Astrocyte (in vitro differentiated cells and primary cell): ENCODE results near the gene INSIG2. TPM values are rescaled to one million over a fixed set of nuclear protein-coding genes. Genes with fewer than 3 reads are reported as not detected.

Experiments used
- DNase-seq: peaks from one replicate; pipeline ENCODE4 v3.0.0-alpha.2; 2010; ENCODE audit warnings: low read depth
- FAIRE-seq: peaks from 2 replicates; lab custom pipeline; 2011; peaks lifted over from hg19 to GRCh38; lab: Jason Lieb, UNC
- H2AFZ ChIP-seq: 2 replicates; pipeline ENCODE4 v1.6.0; 2012; ENCODE audit warnings: low read depth, low read length, inconsistent platforms
- H3K27ac ChIP-seq: 2 replicates; pipeline ENCODE4 v1.5.1; 2011; ENCODE audit warnings: low read depth, low read length, inconsistent platforms
- H3K27me3 ChIP-seq: 2 replicates; pipeline ENCODE4 v1.6.0; 2011; ENCODE audit warnings: low read length, inconsistent platforms; ENCODE audit not compliant: insufficient read depth
- H3K36me3 ChIP-seq: 2 replicates; pipeline ENCODE4 v1.5.1; 2011; ENCODE audit warnings: low read length, inconsistent platforms; ENCODE audit not compliant: insufficient read depth
- H3K4me1 ChIP-seq: 2 replicates; pipeline ENCODE4 v1.5.1; 2011; ENCODE audit warnings: low read length, inconsistent platforms; ENCODE audit not compliant: insufficient read depth
- H3K4me2 ChIP-seq: 2 replicates; pipeline ENCODE4 v1.6.0; 2012; ENCODE audit warnings: low read length, inconsistent platforms
- H3K4me3 ChIP-seq: 2 replicates; pipeline ENCODE4 v1.5.1; 2011; ENCODE audit warnings: low read depth, mild to moderate bottlenecking, low read length, inconsistent platforms; ENCODE audit not compliant: insufficient read depth
- H3K79me2 ChIP-seq: 2 replicates; pipeline ENCODE4 v1.6.0; 2012; ENCODE audit warnings: mild to moderate bottlenecking, low read length, inconsistent platforms; ENCODE audit not compliant: insufficient read depth
- H3K9ac ChIP-seq: 2 replicates; pipeline ENCODE4 v1.6.0; 2012; ENCODE audit warnings: mild to moderate bottlenecking, low read length, inconsistent platforms
- H3K9me3 ChIP-seq: 2 replicates; pipeline ENCODE4 v1.5.1; 2012; ENCODE audit warnings: low read depth, mild to moderate bottlenecking, low read length, inconsistent platforms; ENCODE audit not compliant: insufficient read depth
- H4K20me1 ChIP-seq: 2 replicates; pipeline ENCODE4 v1.6.0; 2012; ENCODE audit warnings: low read length, inconsistent platforms; ENCODE audit not compliant: insufficient read depth
- H3K27ac Mint-ChIP-seq: one replicate; pipeline ENCODE4 v1.8.0; 2021; ENCODE audit warnings: mild to moderate bottlenecking, mixed read lengths; ENCODE audit not compliant: unreplicated experiment
- H3K27me3 Mint-ChIP-seq: one replicate; pipeline ENCODE4 v1.8.0; 2021; ENCODE audit warnings: low read depth, mixed read lengths; ENCODE audit not compliant: unreplicated experiment
- H3K36me3 Mint-ChIP-seq: one replicate; pipeline ENCODE4 v1.8.0; 2021; ENCODE audit warnings: low read depth, mixed read lengths; ENCODE audit not compliant: unreplicated experiment
- H3K4me1 Mint-ChIP-seq: one replicate; pipeline ENCODE4 v1.8.0; 2021; ENCODE audit warnings: low read depth, mixed read lengths; ENCODE audit not compliant: unreplicated experiment
- H3K4me3 Mint-ChIP-seq: one replicate; pipeline ENCODE4 v1.8.0; 2021; ENCODE audit warnings: mild to moderate bottlenecking, moderate library complexity, mixed read lengths; ENCODE audit not compliant: unreplicated experiment
- H3K9me3 Mint-ChIP-seq: one replicate; pipeline ENCODE4 v1.8.0; 2021; ENCODE audit warnings: mild to moderate bottlenecking, mixed read lengths; ENCODE audit not compliant: unreplicated experiment
- CTCF ChIP-seq: IDR thresholded peaks from 2 replicates; pipeline ENCODE4 v1.5.1; 2011; ENCODE audit warnings: low read depth, mild to moderate bottlenecking, inconsistent platforms, low read length, moderate library complexity; ENCODE audit not compliant: insufficient read depth
- EZH2 ChIP-seq: IDR thresholded peaks from 2 replicates; pipeline ENCODE4 v1.6.1; 2012; ENCODE audit warnings: mild to moderate bottlenecking, low read length, inconsistent platforms; ENCODE audit not compliant: insufficient read depth
- total RNA-seq: library from RNA; stranded (reverse); gene quantifications from 2 replicates; pipeline ENCODE4 v1.2.1, GENCODE V29; 2021

Gene INSIG2
- total RNA-seq, 1 donor from 2014 or later, result 32.2 TPM

GRCh38 chr2:118105497-118105896 is 17.2 kb downstream of the INSIG2 start:
- Mint-ChIP-seq H3K4me1 (peaks cover 8% of the 10 kb centered on the region), H3K27ac (no peak overlapping the region), H3K36me3 (peaks cover 16% of the 10 kb centered on the region), H3K4me3 (no peak overlapping the region), H3K27me3 (no peaks in the 10 kb centered on the region), H3K9me3 (no peaks in the 10 kb centered on the region)
- no peak overlapping the region for H2AFZ ChIP-seq
- FAIRE-seq (no peak), DNase-seq (no peak)
- H3K9ac ChIP-seq, result no peak overlapping the region
- no peaks in the 10 kb centered on the region for H4K20me1 ChIP-seq
- no peaks in the 10 kb centered on the region for H3K79me2 ChIP-seq
- no peak for TF ChIP-seq CTCF
- TF ChIP-seq EZH2, result no peak
- no peak overlapping the region for H3K27ac ChIP-seq
- H3K4me3 ChIP-seq, result no peak overlapping the region
- H3K9me3 ChIP-seq, result no peaks in the 10 kb centered on the region
- peaks cover 4% of the 10 kb centered on the region for H3K4me1 ChIP-seq
- H3K4me2 ChIP-seq, result no peak overlapping the region
- H3K27me3 ChIP-seq, result no peaks in the 10 kb centered on the region
- no peaks in the 10 kb centered on the region for H3K36me3 ChIP-seq

- TF ChIP-seq EZH2, result no peak
- no peak for TF ChIP-seq CTCF
These were observed 18.7 kb downstream of the INSIG2 start for GRCh38 chr2:118106926-118107325.

GRCh38 chr2:118110310-118110709 is 22.0 kb downstream of the INSIG2 start:
- H3K79me2 ChIP-seq, result no peaks in the 10 kb centered on the region
- Mint-ChIP-seq H3K27me3 (no peaks in the 10 kb centered on the region), H3K4me3 (no peak overlapping the region), H3K36me3 (peaks cover 12% of the 10 kb centered on the region), H3K4me1 (peaks cover 25% of the 10 kb centered on the region), H3K27ac (no peak overlapping the region), H3K9me3 (no peaks in the 10 kb centered on the region)
- H3K4me1 ChIP-seq, result peaks cover 10% of the 10 kb centered on the region
- no peaks in the 10 kb centered on the region for H3K27me3 ChIP-seq
- H3K4me3 ChIP-seq, result no peak overlapping the region
- no peak overlapping the region for H3K9ac ChIP-seq
- H3K9me3 ChIP-seq, result no peaks in the 10 kb centered on the region
- DNase-seq (no peak), FAIRE-seq (no peak)
- no peak for TF ChIP-seq EZH2
- H4K20me1 ChIP-seq, result no peaks in the 10 kb centered on the region
- H3K27ac ChIP-seq, result no peak overlapping the region
- H2AFZ ChIP-seq, result no peak overlapping the region
- no peaks in the 10 kb centered on the region for H3K36me3 ChIP-seq
- H3K4me2 ChIP-seq, result no peak overlapping the region

More at GRCh38 chr2:118106926-118107325, 18.7 kb downstream of the INSIG2 start:
- no peaks in the 10 kb centered on the region for H4K20me1 ChIP-seq
- no peak overlapping the region for H3K27ac Mint-ChIP-seq
- H3K4me1 ChIP-seq, result peaks cover 4% of the 10 kb centered on the region
- no peaks in the 10 kb centered on the region for H3K27me3 Mint-ChIP-seq
- H3K4me1 Mint-ChIP-seq, result peaks cover 8% of the 10 kb centered on the region
- FAIRE-seq, result no peak
- H3K9ac ChIP-seq, result no peak overlapping the region
- no peak overlapping the region for H3K27ac ChIP-seq
- no peak overlapping the region for H2AFZ ChIP-seq
- no peaks in the 10 kb centered on the region for H3K9me3 Mint-ChIP-seq
- no peaks in the 10 kb centered on the region for H3K79me2 ChIP-seq
- no peak overlapping the region for H3K4me3 Mint-ChIP-seq
- no peaks in the 10 kb centered on the region for H3K36me3 ChIP-seq
- H3K36me3 Mint-ChIP-seq, result peaks cover 12% of the 10 kb centered on the region
- no peak overlapping the region for H3K4me2 ChIP-seq
- H3K4me3 ChIP-seq, result no peak overlapping the region
- H3K9me3 ChIP-seq, result no peaks in the 10 kb centered on the region
- no peak for DNase-seq
- H3K27me3 ChIP-seq, result no peaks in the 10 kb centered on the region
